KOPT-K1 (cell line): ENCODE data around the gene WSCD1.

Experiments used
- H3K27ac ChIP-seq: fragments of 200-600 bp; sonication (generic); 2 replicates; pipeline ENCODE4 v1.5.1; 2016; ENCODE audit warnings: antibody characterized with exemption, mild to moderate bottlenecking, low read depth, low read length; ENCODE audit not compliant: poor library complexity, severe bottlenecking
- H3K36me3 ChIP-seq: fragments of 200-600 bp; sonication (generic); 2 replicates; pipeline ENCODE4 v1.5.1; 2017; ENCODE audit warnings: antibody characterized with exemption, mild to moderate bottlenecking, low read length, moderate library complexity; ENCODE audit not compliant: insufficient read depth
- H3K9me3 ChIP-seq: fragments of 200-600 bp; sonication (generic); 2 replicates; pipeline ENCODE4 v1.5.1; 2017; ENCODE audit warnings: antibody characterized with exemption, low read length, mild to moderate bottlenecking; ENCODE audit not compliant: insufficient read depth, poor library complexity, severe bottlenecking

Gene WSCD1

GRCh38 chr17:6071528-6072065 lies 1.4 kb downstream of the WSCD1 start:
- H3K27ac ChIP-seq = no peak overlapping the region
- no peaks in the 10 kb centered on the region for H3K36me3 ChIP-seq
- H3K9me3 ChIP-seq = no peaks in the 10 kb centered on the region

- Histone ChIP-seq H3K9me3 (no peaks in the 10 kb centered on the region), H3K27ac (no peak overlapping the region), H3K36me3 (no peaks in the 10 kb centered on the region)
These were observed 2.0 kb downstream of the WSCD1 start for GRCh38 chr17:6072157-6072556.

GRCh38 chr17:6072611-6073010 lies 2.4 kb downstream of the WSCD1 start:
- no peaks in the 10 kb centered on the region for H3K9me3 ChIP-seq
- no peak overlapping the region for H3K27ac ChIP-seq
- H3K36me3 ChIP-seq = no peaks in the 10 kb centered on the region

- Histone ChIP-seq H3K36me3 (no peaks in the 10 kb centered on the region), H3K27ac (no peak overlapping the region), H3K9me3 (no peaks in the 10 kb centered on the region)
These were observed 3.4 kb downstream of the WSCD1 start for GRCh38 chr17:6073620-6074019.

GRCh38 chr17:6075050-6075449 lies 4.9 kb downstream of the WSCD1 start:
- Histone ChIP-seq H3K9me3 (no peaks in the 10 kb centered on the region), H3K27ac (no peak overlapping the region), H3K36me3 (no peaks in the 10 kb centered on the region)

GRCh38 chr17:6075845-6076244 lies 5.7 kb downstream of the WSCD1 start:
- no peak overlapping the region for H3K27ac ChIP-seq
- H3K36me3 ChIP-seq = no peaks in the 10 kb centered on the region
- H3K9me3 ChIP-seq = no peaks in the 10 kb centered on the region

- Histone ChIP-seq H3K27ac (no peak overlapping the region), H3K9me3 (no peaks in the 10 kb centered on the region), H3K36me3 (no peaks in the 10 kb centered on the region)
These were observed 7.6 kb downstream of the WSCD1 start for GRCh38 chr17:6077752-6078151.

- no peaks in the 10 kb centered on the region for H3K36me3 ChIP-seq
- no peak overlapping the region for H3K27ac ChIP-seq
- no peaks in the 10 kb centered on the region for H3K9me3 ChIP-seq
These were observed 8.3 kb downstream of the WSCD1 start for GRCh38 chr17:6078458-6078871.

- H3K36me3 ChIP-seq = no peaks in the 10 kb centered on the region
- no peaks in the 10 kb centered on the region for H3K9me3 ChIP-seq
- H3K27ac ChIP-seq = no peak overlapping the region
These were observed 9.1 kb downstream of the WSCD1 start for GRCh38 chr17:6079155-6079888.

- H3K27ac ChIP-seq = no peak overlapping the region
These were observed 9.8 kb downstream of the WSCD1 start for GRCh38 chr17:6079960-6080359.

GRCh38 chr17:6080711-6081430 lies 10.7 kb downstream of the WSCD1 start:
- Histone ChIP-seq H3K9me3 (no peaks in the 10 kb centered on the region), H3K27ac (no peak overlapping the region), H3K36me3 (no peaks in the 10 kb centered on the region)

More at GRCh38 chr17:6079960-6080359, 9.8 kb downstream of the WSCD1 start:
- Histone ChIP-seq H3K36me3 (no peaks in the 10 kb centered on the region), H3K9me3 (no peaks in the 10 kb centered on the region)

GRCh38 chr17:6082335-6082734 lies 12.2 kb downstream of the WSCD1 start:
- Histone ChIP-seq H3K9me3 (no peaks in the 10 kb centered on the region), H3K27ac (no peak overlapping the region), H3K36me3 (no peaks in the 10 kb centered on the region)

- no peak overlapping the region for H3K27ac ChIP-seq
- H3K9me3 ChIP-seq = no peaks in the 10 kb centered on the region
- no peaks in the 10 kb centered on the region for H3K36me3 ChIP-seq
These were observed 14.4 kb downstream of the WSCD1 start for GRCh38 chr17:6084311-6085161.

- H3K36me3 ChIP-seq = no peaks in the 10 kb centered on the region
- H3K9me3 ChIP-seq = no peaks in the 10 kb centered on the region
- H3K27ac ChIP-seq = no peak overlapping the region
These were observed 15.6 kb downstream of the WSCD1 start for GRCh38 chr17:6085812-6086211.
